GM19468 (cell line): ENCODE results near the gene ENSA.
"Not testable (repeated sequence)": the region's sequence is repeated elsewhere in the genome, so short reads cannot be mapped to it uniquely, and the experiment has no call there.

Experiments used
- ATAC-seq: cut with Tn5 transposase; IDR thresholded peaks from one replicate; pipeline ENCODE4 v1.9.1; 2021; ENCODE audit warnings: mild to moderate bottlenecking, moderate library complexity, moderate number of reproducible peaks; ENCODE audit not compliant: unreplicated experiment; ENCODE audit errors: extremely low read depth

Gene ENSA

GRCh38 chr1:150582371-150582770, 47.0 kb downstream of the ENSA start:
- no peak for ATAC-seq

GRCh38 chr1:150581962-150582361, 47.5 kb downstream of the ENSA start:
- not testable (repeated sequence) for ATAC-seq

- ATAC-seq: not testable (repeated sequence)
Measured at GRCh38 chr1:150581437-150581836, 48.0 kb downstream of the ENSA start.

- not testable (repeated sequence) for ATAC-seq
Measured at GRCh38 chr1:150580966-150581365, 48.4 kb downstream of the ENSA start.

- no peak for ATAC-seq
Measured at GRCh38 chr1:150579945-150580642, 49.3 kb downstream of the ENSA start.

- ATAC-seq: peak; percentile 53
Measured at GRCh38 chr1:150579110-150579944, 50.1 kb downstream of the ENSA start, which contains the start of gene MCL1. Gene MCL1 (minus strand): TSS chr1:150579610. CDS start chr1:150579530, 80 bp downstream.

GRCh38 chr1:150578272-150579109, 50.9 kb downstream of the ENSA start:
- no peak for ATAC-seq

GRCh38 chr1:150577557-150578271, 51.7 kb downstream of the ENSA start:
- no peak for ATAC-seq

GRCh38 chr1:150576794-150577556, 52.4 kb downstream of the ENSA start:
- no peak for ATAC-seq

- no peak for ATAC-seq
Measured at GRCh38 chr1:150576367-150576711, 53.1 kb downstream of the ENSA start.

- ATAC-seq: no peak
Measured at GRCh38 chr1:150575518-150576366, 53.7 kb downstream of the ENSA start.

- ATAC-seq: no peak
Measured at GRCh38 chr1:150575072-150575489, 54.3 kb downstream of the ENSA start.

- no peak for ATAC-seq
Measured at GRCh38 chr1:150574260-150575071, 54.9 kb downstream of the ENSA start.

- not testable (repeated sequence) for ATAC-seq
Measured at GRCh38 chr1:150573648-150574071, 55.8 kb downstream of the ENSA start.

GRCh38 chr1:150572918-150573647, 56.3 kb downstream of the ENSA start:
- no peak for ATAC-seq
